ENCODE data around the gene FAHD1.

FAHD1 gene

GRCh38 chr16:1826691-1827573 lies at the start of gene FAHD1, which contains the start of gene HAGH:
Gene FAHD1, plus strand, starts transcription at chr16:1827206. Its CDS starts 33 bp downstream, at chr16:1827239.
Gene HAGH, minus strand, starts transcription at chr16:1826825. Its CDS starts 38 bp downstream, at chr16:1826787.
- peak; percentile 98 for DNase-seq (ENCODE audit: low spot score)

GRCh38 chr16:1777375-1778199 lies 49.4 kb upstream of the FAHD1 start:
- no peak for DNase-seq (ENCODE audit: low spot score)

GRCh38 chr16:1778200-1779179 lies 48.5 kb upstream of the FAHD1 start:
- DNase-seq (ENCODE audit: low spot score) = no peak

GRCh38 chr16:1779234-1779701 lies 47.7 kb upstream of the FAHD1 start:
- DNase-seq (ENCODE audit: low spot score) = no peak

GRCh38 chr16:1779741-1780676 lies 47.0 kb upstream of the FAHD1 start:
- DNase-seq (ENCODE audit: low spot score) = no peak

- DNase-seq (ENCODE audit: low spot score) = no peak
Observed at GRCh38 chr16:1780677-1781072, 46.3 kb upstream of the FAHD1 start.

- DNase-seq (ENCODE audit: low spot score) = peak; percentile 53
Observed at GRCh38 chr16:1781254-1781653, 45.8 kb upstream of the FAHD1 start.

GRCh38 chr16:1781758-1782407 lies 45.1 kb upstream of the FAHD1 start:
- no peak for DNase-seq (ENCODE audit: low spot score)

GRCh38 chr16:1782408-1783264 lies 44.4 kb upstream of the FAHD1 start, which contains the start of the genes NUBP2 and SPSB3:
Gene NUBP2, plus strand, starts transcription at chr16:1782960. Its CDS starts 61 bp downstream, at chr16:1783021.
Gene SPSB3, minus strand, starts transcription at chr16:1782571. Its CDS starts 1,088 bp downstream, at chr16:1781483.
- DNase-seq (ENCODE audit: low spot score) = peak; percentile 99

- peak; percentile 59 for DNase-seq (ENCODE audit: low spot score)
Observed at GRCh38 chr16:1784977-1785845, 41.8 kb upstream of the FAHD1 start.

GRCh38 chr16:1785846-1786170 lies 41.2 kb upstream of the FAHD1 start:
- DNase-seq (ENCODE audit: low spot score) = no peak

- peak; percentile 63 for DNase-seq (ENCODE audit: low spot score)
Observed at GRCh38 chr16:1786242-1787055, 40.6 kb upstream of the FAHD1 start.

GRCh38 chr16:1787056-1787321 lies 40.0 kb upstream of the FAHD1 start:
- no peak for DNase-seq (ENCODE audit: low spot score)

- no peak for DNase-seq (ENCODE audit: low spot score)
Observed at GRCh38 chr16:1787322-1788094, 39.5 kb upstream of the FAHD1 start.

GRCh38 chr16:1788095-1788707 lies 38.8 kb upstream of the FAHD1 start:
- DNase-seq (ENCODE audit: low spot score) = peak; percentile 54

GRCh38 chr16:1788708-1789100 lies 38.3 kb upstream of the FAHD1 start:
- DNase-seq (ENCODE audit: low spot score) = no peak

Measured in left forelimb (tissue), 1 donor.